NB4 (cell line): ENCODE measurements around the gene DPP10.

Experiments used
- POLR2A ChIP-seq: IDR thresholded peaks from 2 replicates; pipeline ENCODE4 v1.6.1; 2011; ENCODE audit warnings: mild to moderate bottlenecking; ENCODE audit not compliant: insufficient read length; ENCODE audit errors: extremely low read depth
- TF ChIP-seq, protein P1 (sequence below): IDR thresholded peaks from one replicate; pipeline ENCODE4 v1.5.1; 2012; ENCODE audit warnings: low read depth, low read length

DNA sequence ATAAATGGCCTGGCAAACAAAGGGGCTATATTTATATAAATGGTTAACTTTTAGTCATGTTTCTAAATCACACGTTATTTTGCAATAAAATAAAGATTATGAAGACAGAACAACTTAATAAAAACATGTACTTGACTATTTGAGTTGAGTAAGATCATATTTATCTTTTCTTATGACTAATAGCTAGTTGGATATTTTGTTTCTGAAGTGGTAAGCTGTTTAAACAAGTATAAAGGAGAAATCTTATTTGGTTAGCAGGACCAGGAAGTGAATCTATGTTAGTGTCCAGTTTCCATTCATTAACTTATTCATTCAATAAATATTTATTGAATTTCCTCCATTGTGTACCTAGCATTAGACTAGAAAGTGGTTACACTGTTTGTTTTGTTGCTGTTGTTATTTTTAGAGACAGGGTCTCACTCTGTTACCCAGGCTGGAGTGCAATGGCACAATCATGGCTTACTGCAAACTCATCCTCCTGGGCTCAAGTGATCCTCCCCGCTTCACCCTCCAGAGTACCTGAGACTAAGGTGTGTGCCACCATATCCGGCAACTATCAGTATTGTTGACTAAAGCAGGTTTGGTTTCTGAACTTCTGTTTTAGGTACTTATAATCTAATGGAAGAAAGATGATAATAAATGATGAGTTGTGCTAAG, 312.6 kb downstream of the DPP10 start:
- TF ChIP-seq, protein P1, sequence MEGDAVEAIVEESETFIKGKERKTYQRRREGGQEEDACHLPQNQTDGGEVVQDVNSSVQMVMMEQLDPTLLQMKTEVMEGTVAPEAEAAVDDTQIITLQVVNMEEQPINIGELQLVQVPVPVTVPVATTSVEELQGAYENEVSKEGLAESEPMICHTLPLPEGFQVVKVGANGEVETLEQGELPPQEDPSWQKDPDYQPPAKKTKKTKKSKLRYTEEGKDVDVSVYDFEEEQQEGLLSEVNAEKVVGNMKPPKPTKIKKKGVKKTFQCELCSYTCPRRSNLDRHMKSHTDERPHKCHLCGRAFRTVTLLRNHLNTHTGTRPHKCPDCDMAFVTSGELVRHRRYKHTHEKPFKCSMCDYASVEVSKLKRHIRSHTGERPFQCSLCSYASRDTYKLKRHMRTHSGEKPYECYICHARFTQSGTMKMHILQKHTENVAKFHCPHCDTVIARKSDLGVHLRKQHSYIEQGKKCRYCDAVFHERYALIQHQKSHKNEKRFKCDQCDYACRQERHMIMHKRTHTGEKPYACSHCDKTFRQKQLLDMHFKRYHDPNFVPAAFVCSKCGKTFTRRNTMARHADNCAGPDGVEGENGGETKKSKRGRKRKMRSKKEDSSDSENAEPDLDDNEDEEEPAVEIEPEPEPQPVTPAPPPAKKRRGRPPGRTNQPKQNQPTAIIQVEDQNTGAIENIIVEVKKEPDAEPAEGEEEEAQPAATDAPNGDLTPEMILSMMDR = no peak
- TF ChIP-seq POLR2A = no peak
